ENCODE results near the gene SKOR2. TPM values are rescaled to one million over a fixed set of nuclear protein-coding genes. Genes with fewer than 3 reads are reported as not detected.

Gene SKOR2
- total RNA-seq, 2 experiments from 2014 or later: not detected

GRCh38 chr18:47180765-47181164 is 70.7 kb downstream of the SKOR2 start:
- CTCF ChIA-PET: interaction anchor here (0.8 kb wide), 1 partner anchor 48 kb away, joined by 4 read pairs; no protein-coding TSS in a partner anchor
- Histone ChIP-seq H3K27ac (ENCODE audit: low read depth in 1 of 2, low read length in 2 of 2) (no peak overlapping the region), H3K4me1 (ENCODE audit: insufficient read depth, low read length) (peaks cover 4% of the 10 kb centered on the region), H3K9me3 (ENCODE audit: control insufficient read depth in 1 of 2, insufficient read depth in 1 of 2, low read length in 2 of 2) (peaks cover 0 to 15% of the 10 kb centered on the region in 2 experiments), H3K27me3 (ENCODE audit: control insufficient read depth in 1 of 2, insufficient read depth in 2 of 2, low read length in 2 of 2) (peaks cover 0 to 2% of the 10 kb centered on the region in 2 experiments), H3K36me3 (ENCODE audit: insufficient read depth, low read length) (no peaks in the 10 kb centered on the region), H3K4me3 (ENCODE audit: low read length) (no peak overlapping the region)
- Mint-ChIP-seq H3K36me3 (ENCODE audit: low read depth) (peaks cover 6% of the 10 kb centered on the region), H3K4me1 (ENCODE audit: low read depth) (no peaks in the 10 kb centered on the region), H3K27me3 (peaks cover 12% of the 10 kb centered on the region), H3K27ac (no peak overlapping the region), H3K4me3 (no peak overlapping the region), H3K9me3 (peaks cover 8% of the 10 kb centered on the region)
- DNase-seq (no peak), ATAC-seq (ENCODE audit: poor library complexity) (no peak)
- POLR2A ChIA-PET: no interaction called here
- no peak for TF ChIP-seq CTCF (IDR thresholded peaks at IDR 0.05)
- intact Hi-C loops (cut with DNase I, micrococcal nuclease): no loop called here

- Histone ChIP-seq H3K27ac (ENCODE audit: low read depth in 1 of 2, low read length in 2 of 2) (no peak overlapping the region), H3K9me3 (ENCODE audit: control insufficient read depth in 1 of 2, insufficient read depth in 1 of 2, low read length in 2 of 2) (peaks cover 0 to 5% of the 10 kb centered on the region in 2 experiments), H3K4me3 (ENCODE audit: low read length) (no peak overlapping the region), H3K27me3 (ENCODE audit: control insufficient read depth in 1 of 2, insufficient read depth in 2 of 2, low read length in 2 of 2) (peaks cover 0 to 2% of the 10 kb centered on the region in 2 experiments), H3K4me1 (ENCODE audit: insufficient read depth, low read length) (peaks cover 16% of the 10 kb centered on the region), H3K36me3 (ENCODE audit: insufficient read depth, low read length) (no peaks in the 10 kb centered on the region)
- H3K4me3 Mint-ChIP-seq: peak overlapping the region; percentile 22
- intact Hi-C loops (cut with DNase I, micrococcal nuclease): loop anchor here in 1 of 2 experiments (5.0 to 10.0 kb wide), 2 partner anchors 37 to 985 kb away; no protein-coding TSS in a partner anchor
- ChIA-PET CTCF (no interaction called here), POLR2A (no interaction called here)
- peaks cover 10% of the 10 kb centered on the region for H3K36me3 Mint-ChIP-seq (ENCODE audit: low read depth)
- peaks cover under 1% of the 10 kb centered on the region for H3K9me3 Mint-ChIP-seq
- H3K4me1 Mint-ChIP-seq (ENCODE audit: low read depth): no peaks in the 10 kb centered on the region
- no peak for ATAC-seq (ENCODE audit: poor library complexity)
- H3K27ac Mint-ChIP-seq: no peak overlapping the region
- no peak for TF ChIP-seq CTCF (IDR thresholded peaks at IDR 0.05)
- DNase-seq: no peak
- H3K27me3 Mint-ChIP-seq: no peaks in the 10 kb centered on the region
Observed at GRCh38 chr18:47179520-47179919, 71.9 kb downstream of the SKOR2 start.

- intact Hi-C loops (cut with DNase I, micrococcal nuclease): loop anchor here (1.0 to 10.0 kb wide), 4 partner anchors 25 to 989 kb away; partner anchors contain the start of gene HDHD2 (in 1 of the 2)
- H3K36me3 ChIP-seq (ENCODE audit: insufficient read depth, low read length): no peaks in the 10 kb centered on the region
- ChIA-PET POLR2A (no interaction called here), CTCF (no interaction called here)
- Mint-ChIP-seq H3K36me3 (ENCODE audit: low read depth) (peaks cover 10% of the 10 kb centered on the region), H3K27me3 (no peaks in the 10 kb centered on the region), H3K9me3 (no peaks in the 10 kb centered on the region), H3K4me1 (ENCODE audit: low read depth) (no peaks in the 10 kb centered on the region), H3K27ac (no peak within 1 kb of the TSS), H3K4me3 (peak within 1 kb of the TSS; percentile 77)
- peak within 1 kb of the TSS; percentile 98 for H3K4me3 ChIP-seq (ENCODE audit: low read length)
- no peak for TF ChIP-seq CTCF (IDR thresholded peaks at IDR 0.05)
- peaks cover 19% of the 10 kb centered on the region for H3K4me1 ChIP-seq (ENCODE audit: insufficient read depth, low read length)
- H3K27me3 ChIP-seq (ENCODE audit: control insufficient read depth in 1 of 2, insufficient read depth in 2 of 2, low read length in 2 of 2): no peaks in the 10 kb centered on the region
- H3K27ac ChIP-seq (ENCODE audit: low read depth in 1 of 2, low read length in 2 of 2): no peak within 1 kb of the TSS
- DNase-seq (peak; percentile 79 to 91 (median 84)), ATAC-seq (ENCODE audit: poor library complexity) (peak; percentile 93)
- no peaks in the 10 kb centered on the region for H3K9me3 ChIP-seq (ENCODE audit: control insufficient read depth in 1 of 2, insufficient read depth in 1 of 2, low read length in 2 of 2)
Observed at GRCh38 chr18:47175898-47176575, 75.4 kb downstream of the SKOR2 start, which contains the start of gene IER3IP1. Gene IER3IP1, minus strand, starts transcription at chr18:47176364. Its CDS starts 87 bp downstream, at chr18:47176277.

Measured in CD4-positive, alpha-beta T cell (primary cell).